ENCODE measurements around the gene ADNP. TPM values are rescaled to one million over a fixed set of nuclear protein-coding genes. Genes with fewer than 3 reads are reported as not detected.
A peak's percentile ranks its signal among the peaks of the same experiment; 100 is the strongest.

Gene ADNP
- total and polyA plus RNA-seq, 2 of the 13 experiments (the other 11 are each of a cell fraction or from before 2014, with no cell fraction given) = 21.0 to 21.5 TPM

DNA sequence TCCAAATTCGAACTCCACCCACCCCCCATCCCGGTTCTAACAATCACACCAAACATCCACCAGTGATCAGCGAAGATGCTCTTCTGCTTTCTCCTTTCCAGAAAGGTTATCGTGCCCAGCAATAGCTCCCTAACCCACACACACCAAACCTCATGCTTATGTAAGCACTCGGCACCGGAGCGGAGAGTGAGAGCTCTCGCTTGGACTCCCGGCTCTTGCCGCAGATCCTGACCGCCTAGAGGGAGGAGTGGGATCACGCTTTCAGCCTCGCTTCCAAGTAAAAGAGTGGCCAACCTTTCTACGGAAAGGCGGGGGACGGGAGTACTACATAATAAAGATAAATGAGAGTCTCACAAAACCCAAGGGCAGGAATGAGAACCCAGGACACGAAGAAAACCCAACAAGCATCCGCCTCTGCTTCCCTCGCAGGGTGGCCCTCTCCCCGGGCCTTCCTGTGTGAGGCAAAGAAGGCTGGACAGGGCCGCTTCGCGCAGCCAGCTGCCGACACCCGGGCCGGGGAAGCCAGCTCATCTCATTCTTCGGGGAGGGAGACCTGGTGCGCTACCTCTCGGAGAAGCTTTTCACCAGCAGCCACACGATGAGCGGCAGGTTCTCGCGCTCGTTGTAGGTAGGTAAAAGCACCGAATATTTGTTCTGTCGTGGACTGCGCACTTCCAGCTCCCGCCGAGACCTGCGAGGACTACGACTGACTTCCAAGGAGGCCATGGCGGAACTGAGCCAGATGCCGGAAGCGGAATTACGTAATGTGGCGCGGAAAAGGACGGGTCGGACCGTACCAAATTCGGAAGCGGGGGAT, 26.8 kb upstream of the ADNP start, which contains the start of gene DPM1 (continued):
- no peak; the same call in none of the 2 replicates for TF ChIP-seq MYC (CRISPR knock-in tag; IDR thresholded peaks at IDR 0.05; ENCODE audit: borderline replicate concordance)
- TF ChIP-seq CBFB (CRISPR knock-in tag; IDR thresholded peaks at IDR 0.05) = no peak; the same call in 1 of the 2 replicates
- no peak for TF ChIP-seq CHD4 (IDR thresholded peaks at IDR 0.05; ENCODE audit: borderline replicate concordance, low read length)
- TF ChIP-seq ZBTB8A (CRISPR knock-in tag; IDR thresholded peaks at IDR 0.05; ENCODE audit: borderline replicate concordance, low read depth) = peak; percentile 59; the same call in 1 of the 2 replicates
- TF ChIP-seq, protein P1, sequence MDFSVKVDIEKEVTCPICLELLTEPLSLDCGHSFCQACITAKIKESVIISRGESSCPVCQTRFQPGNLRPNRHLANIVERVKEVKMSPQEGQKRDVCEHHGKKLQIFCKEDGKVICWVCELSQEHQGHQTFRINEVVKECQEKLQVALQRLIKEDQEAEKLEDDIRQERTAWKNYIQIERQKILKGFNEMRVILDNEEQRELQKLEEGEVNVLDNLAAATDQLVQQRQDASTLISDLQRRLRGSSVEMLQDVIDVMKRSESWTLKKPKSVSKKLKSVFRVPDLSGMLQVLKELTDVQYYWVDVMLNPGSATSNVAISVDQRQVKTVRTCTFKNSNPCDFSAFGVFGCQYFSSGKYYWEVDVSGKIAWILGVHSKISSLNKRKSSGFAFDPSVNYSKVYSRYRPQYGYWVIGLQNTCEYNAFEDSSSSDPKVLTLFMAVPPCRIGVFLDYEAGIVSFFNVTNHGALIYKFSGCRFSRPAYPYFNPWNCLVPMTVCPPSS (IDR thresholded peaks at IDR 0.05) = no peak
- TF ChIP-seq, protein P2, sequence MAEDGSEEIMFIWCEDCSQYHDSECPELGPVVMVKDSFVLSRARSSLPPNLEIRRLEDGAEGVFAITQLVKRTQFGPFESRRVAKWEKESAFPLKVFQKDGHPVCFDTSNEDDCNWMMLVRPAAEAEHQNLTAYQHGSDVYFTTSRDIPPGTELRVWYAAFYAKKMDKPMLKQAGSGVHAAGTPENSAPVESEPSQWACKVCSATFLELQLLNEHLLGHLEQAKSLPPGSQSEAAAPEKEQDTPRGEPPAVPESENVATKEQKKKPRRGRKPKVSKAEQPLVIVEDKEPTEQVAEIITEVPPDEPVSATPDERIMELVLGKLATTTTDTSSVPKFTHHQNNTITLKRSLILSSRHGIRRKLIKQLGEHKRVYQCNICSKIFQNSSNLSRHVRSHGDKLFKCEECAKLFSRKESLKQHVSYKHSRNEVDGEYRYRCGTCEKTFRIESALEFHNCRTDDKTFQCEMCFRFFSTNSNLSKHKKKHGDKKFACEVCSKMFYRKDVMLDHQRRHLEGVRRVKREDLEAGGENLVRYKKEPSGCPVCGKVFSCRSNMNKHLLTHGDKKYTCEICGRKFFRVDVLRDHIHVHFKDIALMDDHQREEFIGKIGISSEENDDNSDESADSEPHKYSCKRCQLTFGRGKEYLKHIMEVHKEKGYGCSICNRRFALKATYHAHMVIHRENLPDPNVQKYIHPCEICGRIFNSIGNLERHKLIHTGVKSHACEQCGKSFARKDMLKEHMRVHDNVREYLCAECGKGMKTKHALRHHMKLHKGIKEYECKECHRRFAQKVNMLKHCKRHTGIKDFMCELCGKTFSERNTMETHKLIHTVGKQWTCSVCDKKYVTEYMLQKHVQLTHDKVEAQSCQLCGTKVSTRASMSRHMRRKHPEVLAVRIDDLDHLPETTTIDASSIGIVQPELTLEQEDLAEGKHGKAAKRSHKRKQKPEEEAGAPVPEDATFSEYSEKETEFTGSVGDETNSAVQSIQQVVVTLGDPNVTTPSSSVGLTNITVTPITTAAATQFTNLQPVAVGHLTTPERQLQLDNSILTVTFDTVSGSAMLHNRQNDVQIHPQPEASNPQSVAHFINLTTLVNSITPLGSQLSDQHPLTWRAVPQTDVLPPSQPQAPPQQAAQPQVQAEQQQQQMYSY (CRISPR knock-in tag; IDR thresholded peaks at IDR 0.05) = no peak
- TF ChIP-seq ZFP41 (CRISPR knock-in tag; IDR thresholded peaks at IDR 0.05; ENCODE audit: borderline replicate concordance) = no peak
- TF ChIP-seq ZNF850 (CRISPR knock-in tag; conservative IDR thresholded peaks at IDR 0.05) = no peak
- TF ChIP-seq PHF21A (CRISPR knock-in tag; IDR thresholded peaks at IDR 0.05) = peak; percentile 62; the same call in 1 of the 2 replicates
- TF ChIP-seq NR2F1 (CRISPR knock-in tag; IDR thresholded peaks at IDR 0.05) = 0 out of 4 replicates have a peak, but pooled peaks of 1 of the 2 experiments have one; percentile 23
- no peak for TF ChIP-seq ZNF816 (CRISPR knock-in tag; IDR thresholded peaks at IDR 0.05; ENCODE audit: borderline replicate concordance)
- no peak; the same call in 1 of the 2 replicates for TF ChIP-seq ARNT2 (CRISPR knock-in tag; IDR thresholded peaks at IDR 0.05; ENCODE audit: low read depth)
- no peak for TF ChIP-seq SRF (IDR thresholded peaks at IDR 0.05; ENCODE audit: low read depth, low read length)
- TF ChIP-seq ZBTB20 (CRISPR knock-in tag; IDR thresholded peaks at IDR 0.05; ENCODE audit: borderline replicate concordance, low read depth) = peak; percentile 83
- TF ChIP-seq ZNF382 (CRISPR knock-in tag; IDR thresholded peaks at IDR 0.05; ENCODE audit: borderline replicate concordance) = no peak
- TF ChIP-seq KDM4B (CRISPR knock-in tag; IDR thresholded peaks at IDR 0.05) = peak; percentile 87; the same call in 1 of the 2 replicates
- TF ChIP-seq, protein P3, sequence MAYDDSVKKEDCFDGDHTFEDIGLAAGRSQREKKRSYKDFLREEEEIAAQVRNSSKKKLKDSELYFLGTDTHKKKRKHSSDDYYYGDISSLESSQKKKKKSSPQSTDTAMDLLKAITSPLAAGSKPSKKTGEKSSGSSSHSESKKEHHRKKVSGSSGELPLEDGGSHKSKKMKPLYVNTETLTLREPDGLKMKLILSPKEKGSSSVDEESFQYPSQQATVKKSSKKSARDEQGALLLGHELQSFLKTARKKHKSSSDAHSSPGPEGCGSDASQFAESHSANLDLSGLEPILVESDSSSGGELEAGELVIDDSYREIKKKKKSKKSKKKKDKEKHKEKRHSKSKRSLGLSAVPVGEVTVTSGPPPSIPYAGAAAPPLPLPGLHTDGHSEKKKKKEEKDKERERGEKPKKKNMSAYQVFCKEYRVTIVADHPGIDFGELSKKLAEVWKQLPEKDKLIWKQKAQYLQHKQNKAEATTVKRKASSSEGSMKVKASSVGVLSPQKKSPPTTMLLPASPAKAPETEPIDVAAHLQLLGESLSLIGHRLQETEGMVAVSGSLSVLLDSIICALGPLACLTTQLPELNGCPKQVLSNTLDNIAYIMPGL (CRISPR knock-in tag; IDR thresholded peaks at IDR 0.05; ENCODE audit: borderline replicate concordance in 1 of 2, low read depth in 1 of 2) = peak; percentile 81 to 88
- peak; percentile 99 for TF ChIP-seq POLR2AphosphoS5 (IDR thresholded peaks at IDR 0.05; ENCODE audit: low read depth, low read length)
- TF ChIP-seq, protein P4, sequence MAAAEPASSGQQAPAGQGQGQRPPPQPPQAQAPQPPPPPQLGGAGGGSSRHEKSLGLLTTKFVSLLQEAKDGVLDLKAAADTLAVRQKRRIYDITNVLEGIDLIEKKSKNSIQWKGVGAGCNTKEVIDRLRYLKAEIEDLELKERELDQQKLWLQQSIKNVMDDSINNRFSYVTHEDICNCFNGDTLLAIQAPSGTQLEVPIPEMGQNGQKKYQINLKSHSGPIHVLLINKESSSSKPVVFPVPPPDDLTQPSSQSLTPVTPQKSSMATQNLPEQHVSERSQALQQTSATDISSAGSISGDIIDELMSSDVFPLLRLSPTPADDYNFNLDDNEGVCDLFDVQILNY (CRISPR knock-in tag; conservative IDR thresholded peaks at IDR 0.05) = peak; percentile 90

Measured in HepG2 (cell line).